NB4 (cell line): Measurements from ENCODE around the gene ADH1C.

Experiments
- DNase-seq: peaks from one replicate; pipeline ENCODE4 v3.0.0; 2010; ENCODE audit warnings: low read depth
- H3K4me3 ChIP-seq: one replicate; pipeline ENCODE4 v1.5.1; 2011; ENCODE audit warnings: mild to moderate bottlenecking, low read depth, low read length, moderate library complexity
- CTCF ChIP-seq: IDR thresholded peaks from one replicate; pipeline ENCODE4 v1.5.1; 2012; ENCODE audit warnings: low read depth, low read length
- MAX ChIP-seq: IDR thresholded peaks from 2 replicates; pipeline ENCODE4 v1.6.1; 2011; ENCODE audit warnings: low read depth, low read length
- MYC ChIP-seq: IDR thresholded peaks from 2 replicates; pipeline ENCODE4 v1.6.1; 2011; ENCODE audit warnings: low read depth, low read length
- POLR2A ChIP-seq: IDR thresholded peaks from 2 replicates; pipeline ENCODE4 v1.6.1; 2011; ENCODE audit warnings: mild to moderate bottlenecking; ENCODE audit not compliant: insufficient read length; ENCODE audit errors: extremely low read depth

ADH1C gene

GRCh38 chr4:99390055-99390454, 37.5 kb upstream of the ADH1C start:
- no peak for TF ChIP-seq CTCF
- TF ChIP-seq MAX, result no peak
- no peak for TF ChIP-seq MYC
- no peak for TF ChIP-seq POLR2A
- no peak overlapping the region for H3K4me3 ChIP-seq
- no peak for DNase-seq

- no peak overlapping the region for H3K4me3 ChIP-seq
- no peak for TF ChIP-seq CTCF
- no peak for TF ChIP-seq MAX
- no peak for TF ChIP-seq POLR2A
- TF ChIP-seq MYC, result no peak
- no peak for DNase-seq
These were observed 37.1 kb upstream of the ADH1C start for GRCh38 chr4:99389606-99390005.

GRCh38 chr4:99383833-99384392, 31.4 kb upstream of the ADH1C start:
- TF ChIP-seq CTCF (no peak), MAX (no peak), POLR2A (no peak), MYC (no peak)
- H3K4me3 ChIP-seq, result no peak overlapping the region
- DNase-seq, result no peak

GRCh38 chr4:99383399-99383798, 30.9 kb upstream of the ADH1C start:
- DNase-seq, result no peak
- TF ChIP-seq POLR2A (no peak), MYC (no peak), CTCF (no peak), MAX (no peak)
- H3K4me3 ChIP-seq, result no peak overlapping the region

- no peak for DNase-seq
- no peak overlapping the region for H3K4me3 ChIP-seq
- TF ChIP-seq MYC, result no peak
- no peak for TF ChIP-seq CTCF
- no peak for TF ChIP-seq POLR2A
- no peak for TF ChIP-seq MAX
These were observed 30.3 kb upstream of the ADH1C start for GRCh38 chr4:99382745-99383360.
